Urinary bladder (tissue), 4 donors: ENCODE data around the gene ZCCHC14. TPM values are rescaled to one million over a fixed set of nuclear protein-coding genes. Genes with fewer than 3 reads are reported as not detected.
A peak's percentile ranks its signal among the peaks of the same experiment; 100 is the strongest.
"Not testable (repeated sequence)": the region's sequence is repeated elsewhere in the genome, so short reads cannot be mapped to it uniquely, and the experiment has no call there.

Experiments
- DNase-seq: peaks from one replicate; pipeline ENCODE4 v3.0.0-alpha.2; 2015; ENCODE audit errors: extremely low spot score
- H3K27ac ChIP-seq: one replicate; pipeline ENCODE4 v1.5.1; 2013; ENCODE audit warnings: low read depth, mild to moderate bottlenecking, moderate library complexity
- H3K36me3 ChIP-seq: one replicate; pipeline ENCODE4 v1.6.1; 2013; ENCODE audit warnings: mild to moderate bottlenecking, moderate library complexity; ENCODE audit not compliant: insufficient read depth
- H3K4me1 ChIP-seq: one replicate; pipeline ENCODE4 v1.6.1; 2013; ENCODE audit warnings: mild to moderate bottlenecking, moderate library complexity; ENCODE audit not compliant: insufficient read depth
- H3K4me3 ChIP-seq: one replicate; pipeline ENCODE4 v1.5.1; 2013; ENCODE audit warnings: low read depth, low read length
- WGBS: extraction: QIAGEN DNeasy Blood & Tissue Kit; methylation state at CpG from one replicate; pipeline ENCODE4 v1.1.7; 2013; 5-methylcytosine and 5-hydroxymethylcytosine counted together
- polyA plus RNA-seq: library from polyadenylated mRNA; stranded (reverse); fragments of 200-250 nt; gene quantifications from one replicate; pipeline ENCODE4 v1.2.3, GENCODE V29; 2013
- total RNA-seq: library from RNA; depleted of rRNA; stranded (reverse); fragments of >200 nt; gene quantifications from one replicate; pipeline ENCODE4 v1.2.3, GENCODE V29; 2014
- donor health status: healthy with polysubstance abuse.
- donor health status: healthy.

Gene ZCCHC14
- total and polyA plus RNA-seq, 2 donors, result 16.6 to 36.1 TPM

DNA sequence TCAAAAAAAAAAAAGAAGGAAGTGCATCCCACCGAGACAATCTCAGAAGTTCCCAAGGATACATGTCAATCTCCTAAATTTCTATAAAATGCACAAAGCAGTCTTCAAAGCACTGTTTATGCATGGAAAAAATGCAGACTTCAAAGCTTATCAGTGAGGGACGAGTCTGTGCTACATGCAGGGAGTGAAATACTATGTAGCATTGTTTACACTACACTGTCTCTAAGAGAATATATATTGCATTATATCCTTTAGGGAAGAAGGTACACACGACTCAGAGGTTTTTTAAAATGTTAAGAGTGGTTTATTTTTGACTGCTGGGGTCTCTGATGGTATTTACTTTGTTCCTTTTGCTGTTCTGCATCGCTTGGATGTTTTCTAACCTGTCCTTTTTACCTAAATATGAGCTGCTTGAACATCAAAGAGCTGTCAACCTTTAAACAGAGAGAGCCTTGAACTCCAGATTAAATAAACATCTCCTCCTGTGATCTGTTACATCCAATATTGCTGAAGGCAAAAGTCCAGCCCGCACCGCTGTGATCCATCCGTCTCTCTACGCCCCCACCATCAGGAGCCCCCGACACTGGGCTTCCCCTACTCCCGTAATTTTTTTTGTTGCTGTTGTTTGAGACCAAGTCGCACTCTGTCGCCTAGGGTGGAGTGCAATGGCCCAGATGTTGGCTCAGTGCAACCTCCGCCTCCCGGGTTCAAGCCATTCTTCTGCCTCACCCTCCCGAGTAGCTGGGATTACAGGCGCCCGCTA, 110.6 kb downstream of the ZCCHC14 start:
- peak overlapping the region; percentile 25 for H3K27ac ChIP-seq
- DNase-seq, result no peak
- H3K4me1 ChIP-seq, result no peaks in the 10 kb centered on the region
- H3K4me3 ChIP-seq, result peak overlapping the region; percentile 94
- H3K36me3 ChIP-seq, result no peaks in the 10 kb centered on the region
- WGBS, result 13% methylated on average over 17 of the region's 17 CpGs

DNA sequence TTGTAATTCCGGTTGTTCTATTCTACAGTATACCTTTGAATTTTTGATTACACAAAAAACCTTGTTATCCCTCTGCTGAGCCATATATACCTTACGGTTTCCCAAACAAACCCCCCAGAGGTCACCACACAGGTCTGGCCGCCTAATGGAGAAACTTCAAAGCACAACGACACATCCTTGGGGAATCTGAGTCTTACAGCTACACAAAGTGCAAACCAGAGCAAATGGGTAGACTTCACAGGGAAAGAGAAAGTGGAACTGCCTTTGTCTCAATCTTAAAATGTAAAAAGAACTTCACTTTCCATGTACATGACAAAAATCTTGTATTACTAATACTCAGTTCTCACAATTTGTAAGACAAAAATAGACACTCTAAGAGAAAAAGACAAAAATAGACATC, 111.9 kb downstream of the ZCCHC14 start:
- Histone ChIP-seq H3K36me3 (no peaks in the 10 kb centered on the region), H3K4me1 (no peaks in the 10 kb centered on the region), H3K27ac (no peak overlapping the region), H3K4me3 (peak overlapping the region; percentile 25)
- WGBS, result 44% methylated on average over 4 of the region's 4 CpGs
- DNase-seq, result no peak

- WGBS, result 86% methylated on average over 10 of the region's 10 CpGs
- H3K4me1 ChIP-seq, result no peaks in the 10 kb centered on the region
- no peaks in the 10 kb centered on the region for H3K36me3 ChIP-seq
- peak overlapping the region; percentile 7 for H3K4me3 ChIP-seq
- DNase-seq, result no peak
- no peak overlapping the region for H3K27ac ChIP-seq
Measured at GRCh38 chr16:87380403-87380802, 112.4 kb downstream of the ZCCHC14 start.

- not testable (repeated sequence) for H3K4me3 ChIP-seq, H3K36me3 ChIP-seq, H3K4me1 ChIP-seq, H3K27ac ChIP-seq, DNase-seq
- WGBS, result 92% methylated on average over 3 of the region's 3 CpGs
Measured at GRCh38 chr16:87379312-87379752, 113.5 kb downstream of the ZCCHC14 start.

- Histone ChIP-seq H3K27ac (no peak overlapping the region), H3K4me1 (no peaks in the 10 kb centered on the region), H3K36me3 (no peaks in the 10 kb centered on the region), H3K4me3 (no peak overlapping the region)
- WGBS, result 92% methylated on average over 6 of the region's 6 CpGs
- no peak for DNase-seq
Measured at GRCh38 chr16:87376660-87377059, 116.2 kb downstream of the ZCCHC14 start.

DNA sequence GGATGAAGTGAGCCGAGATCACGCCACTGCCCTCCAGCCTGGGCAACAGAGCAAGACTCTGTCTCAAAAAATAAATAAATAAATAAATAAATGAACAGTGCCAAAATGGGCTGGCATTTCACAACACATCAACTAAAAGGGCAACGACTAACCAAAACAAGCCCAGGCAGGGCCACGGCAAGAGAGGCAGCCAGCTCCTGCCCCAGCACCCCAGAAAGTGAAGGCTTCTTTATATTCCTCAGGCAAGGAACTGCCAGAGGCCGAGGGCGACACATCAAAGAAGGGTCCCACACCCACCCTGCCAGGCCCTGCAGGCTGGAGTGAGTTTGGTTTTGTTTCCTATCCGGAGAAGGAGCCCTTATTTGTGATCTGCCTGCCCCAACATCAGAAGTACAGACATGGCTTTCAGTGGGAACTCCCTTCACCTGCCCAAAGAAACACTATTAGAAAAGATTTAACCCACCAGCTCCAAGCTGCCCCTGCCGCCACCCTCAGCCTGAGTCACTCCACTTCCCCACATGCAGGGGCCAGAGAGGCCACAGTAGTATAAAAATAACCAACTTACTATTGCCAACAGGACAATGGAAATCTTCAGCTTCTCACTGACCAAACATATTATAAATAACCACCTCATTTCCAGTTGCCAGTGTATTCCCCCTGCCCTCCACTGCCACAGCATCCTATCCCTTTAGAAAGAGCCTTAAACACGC, 117.2 kb downstream of the ZCCHC14 start:
- H3K4me3 ChIP-seq, result no peak overlapping the region
- no peak overlapping the region for H3K27ac ChIP-seq
- no peaks in the 10 kb centered on the region for H3K4me1 ChIP-seq
- WGBS, result 77% methylated on average over 9 of the region's 9 CpGs
- DNase-seq, result no peak
- no peaks in the 10 kb centered on the region for H3K36me3 ChIP-seq

- H3K36me3 ChIP-seq, result no peaks in the 10 kb centered on the region
- no peak for DNase-seq
- WGBS, result 94% methylated on average over 13 of the region's 13 CpGs
- H3K4me3 ChIP-seq, result no peak overlapping the region
- no peak overlapping the region for H3K27ac ChIP-seq
- H3K4me1 ChIP-seq, result no peaks in the 10 kb centered on the region
Measured at GRCh38 chr16:87374313-87374712, 118.5 kb downstream of the ZCCHC14 start.

DNA sequence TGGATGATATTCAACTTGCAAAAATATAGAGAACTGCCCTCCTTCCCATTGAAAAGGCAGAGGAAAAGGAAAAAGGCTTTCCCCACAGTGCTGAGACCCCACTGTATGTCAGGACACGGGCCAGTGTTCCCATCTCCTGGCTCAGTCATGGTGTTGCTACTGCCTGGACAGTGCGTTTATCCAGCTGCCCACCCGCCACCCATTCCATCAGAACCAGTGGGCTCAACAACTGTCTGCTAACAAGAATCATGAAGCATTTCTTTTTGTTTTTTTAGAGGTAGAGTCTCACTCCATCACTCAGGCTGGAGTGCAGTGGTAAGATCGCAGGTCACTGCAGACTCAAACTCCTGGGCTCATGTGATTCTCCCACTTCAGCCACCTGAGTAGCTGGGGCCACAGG, 120.5 kb downstream of the ZCCHC14 start:
- H3K27ac ChIP-seq, result no peak overlapping the region
- no peaks in the 10 kb centered on the region for H3K36me3 ChIP-seq
- H3K4me3 ChIP-seq, result no peak overlapping the region
- WGBS, result 91% methylated on average over 4 of the region's 4 CpGs
- no peak for DNase-seq
- H3K4me1 ChIP-seq, result no peaks in the 10 kb centered on the region

GRCh38 chr16:87371261-87371866, 121.5 kb downstream of the ZCCHC14 start:
- WGBS, result 61% methylated on average over 20 of the region's 20 CpGs
- no peak for DNase-seq
- Histone ChIP-seq H3K27ac (no peak overlapping the region), H3K36me3 (no peaks in the 10 kb centered on the region), H3K4me3 (no peak overlapping the region), H3K4me1 (no peaks in the 10 kb centered on the region)

GRCh38 chr16:87369796-87370719, 122.8 kb downstream of the ZCCHC14 start:
- H3K27ac ChIP-seq, result no peak overlapping the region

GRCh38 chr16:87369117-87369765, 123.6 kb downstream of the ZCCHC14 start:
- no peak overlapping the region for H3K4me3 ChIP-seq
- no peaks in the 10 kb centered on the region for H3K4me1 ChIP-seq
- DNase-seq, result no peak
- no peaks in the 10 kb centered on the region for H3K36me3 ChIP-seq
- H3K27ac ChIP-seq, result no peak overlapping the region
- 89% methylated on average over 14 of the region's 14 CpGs for WGBS

More at GRCh38 chr16:87369796-87370719, 122.8 kb downstream of the ZCCHC14 start:
- H3K4me3 ChIP-seq, result no peak overlapping the region
- DNase-seq, result no peak
- no peaks in the 10 kb centered on the region for H3K4me1 ChIP-seq
- no peaks in the 10 kb centered on the region for H3K36me3 ChIP-seq
- 84% methylated on average over 16 of the region's 16 CpGs for WGBS

DNA sequence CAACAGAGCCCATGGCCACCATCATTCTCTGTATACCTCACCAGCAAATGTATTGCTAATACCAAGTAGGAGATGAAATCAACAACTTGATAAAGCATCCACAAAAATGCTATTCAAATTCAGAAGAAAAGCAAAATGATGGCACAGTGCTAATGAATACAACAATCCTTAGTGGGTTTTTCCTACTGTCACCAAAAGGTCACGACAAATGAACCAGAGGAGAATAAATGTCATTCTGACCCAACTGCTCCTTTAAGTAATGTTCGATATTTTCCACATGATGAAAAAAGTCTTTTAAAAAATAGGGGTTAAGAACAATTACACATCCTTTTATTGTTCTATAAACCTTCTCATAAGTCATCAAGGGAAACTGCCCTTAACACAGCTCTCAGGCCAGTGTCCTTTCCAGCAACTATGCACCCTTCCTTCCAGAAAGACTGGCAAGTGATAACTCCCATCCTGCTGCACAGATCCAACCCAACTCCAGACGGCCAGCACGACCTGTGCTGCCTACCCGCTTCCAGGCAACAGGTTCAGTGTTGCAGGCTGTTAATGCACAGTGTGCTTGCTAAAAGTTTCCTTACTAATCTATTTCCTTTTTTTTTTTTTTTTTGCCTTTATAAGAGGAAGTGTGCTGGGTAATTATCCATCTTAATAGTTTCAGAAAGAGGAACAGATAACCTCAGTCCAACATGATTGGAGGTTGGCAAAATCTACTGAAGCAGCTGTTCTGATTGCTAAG, 124.6 kb downstream of the ZCCHC14 start:
- H3K36me3 ChIP-seq, result no peaks in the 10 kb centered on the region
- whole genome bisulfite sequencing, result 73% methylated on average over 5 of the region's 5 CpGs
- no peak overlapping the region for H3K4me3 ChIP-seq
- no peak overlapping the region for H3K27ac ChIP-seq
- no peaks in the 10 kb centered on the region for H3K4me1 ChIP-seq
- no peak for DNase-seq
